HEK293T (cell line): Measurements from ENCODE around the gene MTURN.

Source experiments
- ARNT ChIP-seq: fragments of 450-650 bp; IDR thresholded peaks from 2 replicates; pipeline ENCODE4 v1.6.1; 2017; ENCODE audit warnings: mild to moderate bottlenecking
- BHLHE40 ChIP-seq: fragments of 450-650 bp; IDR thresholded peaks from 2 replicates; pipeline ENCODE4 v1.6.1; 2016; ENCODE audit warnings: mild to moderate bottlenecking, moderate library complexity, borderline replicate concordance
- CTBP1 ChIP-seq: fragments of 450-650 bp; IDR thresholded peaks from 2 replicates; pipeline ENCODE4 v1.6.1; 2016; ENCODE audit warnings: borderline replicate concordance
- ELF4 ChIP-seq: fragments of 450-650 bp; IDR thresholded peaks from 2 replicates; pipeline ENCODE4 v1.6.1; 2017; ENCODE audit warnings: antibody characterized with exemption
- FOXA1 ChIP-seq: fragments of 450-650 bp; IDR thresholded peaks from 2 replicates; pipeline ENCODE4 v1.6.1; 2016; ENCODE audit warnings: mild to moderate bottlenecking
- FOXK2 ChIP-seq: fragments of 450-650 bp; IDR thresholded peaks from 2 replicates; pipeline ENCODE4 v1.6.1; 2016; ENCODE audit warnings: mild to moderate bottlenecking
- FOXM1 ChIP-seq: fragments of 450-650 bp; IDR thresholded peaks from 2 replicates; pipeline ENCODE4 v1.6.1; 2017; ENCODE audit warnings: mild to moderate bottlenecking, borderline replicate concordance
- SP1 ChIP-seq: fragments of 450-650 bp; IDR thresholded peaks from 2 replicates; pipeline ENCODE4 v1.6.1; 2017
- TARDBP ChIP-seq: fragments of 450-650 bp; IDR thresholded peaks from 2 replicates; pipeline ENCODE4 v1.6.1; 2016
- ZNF384 ChIP-seq: fragments of 450-650 bp; IDR thresholded peaks from 2 replicates; pipeline ENCODE4 v1.6.1; 2016

DNA sequence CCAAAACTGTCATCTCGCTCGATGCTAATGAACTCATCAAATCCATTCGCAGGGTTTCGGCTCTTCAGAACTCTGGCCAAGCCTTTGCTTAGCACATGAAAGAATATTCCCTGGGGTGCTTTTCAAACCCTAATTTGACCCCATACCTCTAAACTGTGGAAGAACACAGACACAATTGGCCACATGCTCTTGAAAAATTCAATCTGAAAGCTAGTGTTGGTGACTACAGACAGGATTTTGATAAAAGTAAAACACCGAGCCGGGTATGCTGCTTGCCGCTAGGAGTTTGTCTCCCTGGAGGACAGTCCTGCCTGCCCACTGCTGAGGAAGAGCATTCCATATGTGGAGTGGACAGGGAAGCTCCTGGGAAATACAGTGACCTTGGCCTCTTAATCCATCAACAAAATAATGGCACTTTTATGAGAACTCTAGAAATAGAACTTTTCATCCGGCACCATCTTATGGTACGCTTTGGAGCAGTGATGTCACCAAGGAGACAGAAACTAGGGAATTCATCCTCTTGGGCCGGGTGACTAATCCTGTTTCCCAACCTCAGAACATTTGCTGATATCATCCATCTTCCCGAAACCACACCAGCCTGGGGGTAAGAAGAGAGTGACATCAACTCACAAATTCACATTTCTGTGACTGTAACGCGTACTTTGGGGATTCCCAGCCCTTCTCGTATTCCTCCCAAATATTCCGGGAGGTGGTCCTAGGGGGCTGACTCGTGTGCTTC lies 34.2 kb downstream of the MTURN start:
- TF ChIP-seq TARDBP (no peak), BHLHE40 (no peak), FOXK2 (no peak), FOXA1 (no peak), ZNF384 (no peak), ELF4 (no peak), CTBP1 (no peak), SP1 (no peak), FOXM1 (no peak), ARNT (no peak)
